Left ventricle myocardium inferior (tissue), 1 donor: ENCODE data around the gene LYZL4. TPM values are rescaled to one million over a fixed set of nuclear protein-coding genes. Genes with fewer than 3 reads are reported as not detected.

ENCODE experiments used
- DNase-seq: peaks from one replicate; pipeline ENCODE4 v3.0.0-alpha.2; 2020
- H3K27ac ChIP-seq: fragments of 200-600 bp; replicated peaks from 2 replicates; pipeline ENCODE4 v1.8.0; 2021
- H3K27me3 ChIP-seq: fragments of 200-600 bp; 2 replicates; pipeline ENCODE4 v1.8.0; 2021; ENCODE audit warnings: low read depth
- H3K36me3 ChIP-seq: fragments of 200-600 bp; 2 replicates; pipeline ENCODE4 v1.8.0; 2021
- H3K4me1 ChIP-seq: fragments of 200-600 bp; 2 replicates; pipeline ENCODE4 v1.8.0; 2021
- H3K4me3 ChIP-seq: fragments of 200-600 bp; 2 replicates; pipeline ENCODE4 v1.8.0; 2021; ENCODE audit warnings: mild to moderate bottlenecking, moderate library complexity
- H3K9me3 ChIP-seq: fragments of 200-600 bp; replicated peaks from 2 replicates; pipeline ENCODE4 v1.8.0; 2021
- intact Hi-C: fragments of 100-400 bp; cut with micrococcal nuclease; formaldehyde crosslinking; loops from one replicate; pipeline ENCODE4 v1.11.0; 2022
- total RNA-seq: library from RNA; stranded (reverse); fragmentation: NEBNext Ultra II Directional; extraction: Animal tissue kit (Norgen Biotek cat#: 25700); gene quantifications from one replicate; pipeline ENCODE4 v1.2.1, GENCODE V29; 2021
- TF ChIP-seq, protein P1 (sequence below): fragments of 200-600 bp; IDR thresholded peaks from 2 replicates; pipeline ENCODE4 v1.8.0; 2021; ENCODE audit warnings: antibody characterized with exemption, mild to moderate bottlenecking, borderline replicate concordance
- donor health status: DM: no; HTN: yes; CAD: no; lungs with severe emphysema.

LYZL4 gene
- total RNA-seq, 1 donor from 2014 or later = not detected

DNA sequence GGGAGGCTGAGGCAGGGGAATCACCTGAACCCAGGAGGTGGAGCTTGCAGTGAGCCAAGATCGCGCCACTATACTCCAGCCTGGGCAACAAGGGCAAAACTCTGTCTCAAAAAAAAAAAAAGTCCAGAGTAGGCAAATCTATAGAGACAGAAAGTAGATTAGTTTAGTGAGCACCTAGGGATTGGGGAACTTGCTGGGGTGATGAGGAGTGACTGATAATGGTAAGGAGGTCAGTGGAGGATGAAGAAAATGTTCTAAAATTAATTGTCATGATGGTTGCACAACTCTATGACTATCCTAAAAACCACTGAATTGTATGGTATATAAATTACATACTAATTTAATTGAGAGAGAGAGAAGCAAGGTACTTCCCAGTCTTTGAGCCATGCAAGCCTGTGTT lies 27.8 kb upstream of the LYZL4 start:
- H3K36me3 ChIP-seq = no peaks in the 10 kb centered on the region
- intact Hi-C loops = no loop called here
- no peaks in the 10 kb centered on the region for H3K4me1 ChIP-seq

DNA sequence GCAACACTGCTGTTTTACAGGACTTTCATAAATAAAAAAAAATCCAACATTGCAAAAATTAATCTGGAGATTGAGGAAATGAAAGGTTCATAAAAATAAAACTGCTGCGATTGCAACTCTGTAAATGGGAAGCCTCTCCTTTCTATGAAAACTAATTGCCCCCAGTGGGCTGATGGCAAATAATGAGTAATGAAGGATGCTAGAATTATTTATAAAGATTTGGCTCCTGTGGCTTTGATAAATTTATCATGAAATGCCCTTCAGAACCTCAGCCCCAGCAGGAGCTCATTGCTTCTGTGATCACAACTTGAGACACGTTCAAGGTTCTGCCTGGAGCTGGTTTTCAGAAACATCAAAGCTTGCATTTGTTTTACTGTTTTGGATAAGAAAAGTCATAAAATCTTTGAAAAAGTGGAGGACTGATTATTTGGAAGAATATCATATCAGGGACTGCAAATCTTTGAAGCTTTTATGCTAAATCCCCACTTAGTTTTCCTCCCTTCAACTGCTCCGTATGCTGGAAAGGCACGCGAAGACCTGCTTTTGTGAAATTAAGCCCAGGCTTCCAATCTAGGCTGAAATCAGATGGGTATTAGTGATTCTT lies 24.5 kb upstream of the LYZL4 start:
- peaks cover 24% of the 10 kb centered on the region for H3K9me3 ChIP-seq
- no peaks in the 10 kb centered on the region for H3K36me3 ChIP-seq
- H3K27me3 ChIP-seq = peaks cover 10% of the 10 kb centered on the region
- no peak for DNase-seq
- H3K4me1 ChIP-seq = peaks cover 7% of the 10 kb centered on the region
- TF ChIP-seq, protein P1, sequence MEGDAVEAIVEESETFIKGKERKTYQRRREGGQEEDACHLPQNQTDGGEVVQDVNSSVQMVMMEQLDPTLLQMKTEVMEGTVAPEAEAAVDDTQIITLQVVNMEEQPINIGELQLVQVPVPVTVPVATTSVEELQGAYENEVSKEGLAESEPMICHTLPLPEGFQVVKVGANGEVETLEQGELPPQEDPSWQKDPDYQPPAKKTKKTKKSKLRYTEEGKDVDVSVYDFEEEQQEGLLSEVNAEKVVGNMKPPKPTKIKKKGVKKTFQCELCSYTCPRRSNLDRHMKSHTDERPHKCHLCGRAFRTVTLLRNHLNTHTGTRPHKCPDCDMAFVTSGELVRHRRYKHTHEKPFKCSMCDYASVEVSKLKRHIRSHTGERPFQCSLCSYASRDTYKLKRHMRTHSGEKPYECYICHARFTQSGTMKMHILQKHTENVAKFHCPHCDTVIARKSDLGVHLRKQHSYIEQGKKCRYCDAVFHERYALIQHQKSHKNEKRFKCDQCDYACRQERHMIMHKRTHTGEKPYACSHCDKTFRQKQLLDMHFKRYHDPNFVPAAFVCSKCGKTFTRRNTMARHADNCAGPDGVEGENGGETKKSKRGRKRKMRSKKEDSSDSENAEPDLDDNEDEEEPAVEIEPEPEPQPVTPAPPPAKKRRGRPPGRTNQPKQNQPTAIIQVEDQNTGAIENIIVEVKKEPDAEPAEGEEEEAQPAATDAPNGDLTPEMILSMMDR = no peak
- H3K4me3 ChIP-seq = no peak overlapping the region
- intact Hi-C loops = no loop called here
- no peak overlapping the region for H3K27ac ChIP-seq

More for the DNA sequence above, 27.8 kb upstream of the LYZL4 start:
- no peak overlapping the region for H3K4me3 ChIP-seq
- DNase-seq = no peak
- H3K27ac ChIP-seq = no peak overlapping the region
- TF ChIP-seq, protein P1 = no peak
- H3K27me3 ChIP-seq = peaks cover 34% of the 10 kb centered on the region
- H3K9me3 ChIP-seq = peaks cover 6% of the 10 kb centered on the region

DNA sequence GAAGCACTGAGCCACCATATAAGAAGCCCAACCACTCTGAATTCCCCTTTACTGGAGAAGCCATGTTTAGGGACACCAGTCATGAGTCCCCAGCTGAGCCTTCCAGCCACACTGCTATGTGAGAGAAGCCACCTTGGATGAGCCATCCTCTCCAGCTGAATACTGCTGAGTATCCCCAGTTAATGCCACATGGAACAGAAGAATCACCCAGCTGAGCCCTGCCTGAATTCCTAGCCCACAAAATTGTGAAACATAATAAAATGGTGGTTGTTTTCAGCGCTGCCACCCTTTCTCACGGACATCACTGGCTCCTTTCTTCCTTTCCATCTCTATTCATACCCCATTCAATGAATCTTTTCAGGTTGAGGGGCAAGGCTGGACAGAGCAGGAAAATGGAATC lies 22.1 kb upstream of the LYZL4 start:
- no peak overlapping the region for H3K4me3 ChIP-seq
- no peaks in the 10 kb centered on the region for H3K36me3 ChIP-seq
- no peak for DNase-seq
- H3K27ac ChIP-seq = no peak overlapping the region
- peaks cover 3% of the 10 kb centered on the region for H3K27me3 ChIP-seq
- TF ChIP-seq, protein P1 = no peak
- intact Hi-C loops = no loop called here
- H3K4me1 ChIP-seq = peaks cover 7% of the 10 kb centered on the region
- H3K9me3 ChIP-seq = peaks cover 24% of the 10 kb centered on the region

DNA sequence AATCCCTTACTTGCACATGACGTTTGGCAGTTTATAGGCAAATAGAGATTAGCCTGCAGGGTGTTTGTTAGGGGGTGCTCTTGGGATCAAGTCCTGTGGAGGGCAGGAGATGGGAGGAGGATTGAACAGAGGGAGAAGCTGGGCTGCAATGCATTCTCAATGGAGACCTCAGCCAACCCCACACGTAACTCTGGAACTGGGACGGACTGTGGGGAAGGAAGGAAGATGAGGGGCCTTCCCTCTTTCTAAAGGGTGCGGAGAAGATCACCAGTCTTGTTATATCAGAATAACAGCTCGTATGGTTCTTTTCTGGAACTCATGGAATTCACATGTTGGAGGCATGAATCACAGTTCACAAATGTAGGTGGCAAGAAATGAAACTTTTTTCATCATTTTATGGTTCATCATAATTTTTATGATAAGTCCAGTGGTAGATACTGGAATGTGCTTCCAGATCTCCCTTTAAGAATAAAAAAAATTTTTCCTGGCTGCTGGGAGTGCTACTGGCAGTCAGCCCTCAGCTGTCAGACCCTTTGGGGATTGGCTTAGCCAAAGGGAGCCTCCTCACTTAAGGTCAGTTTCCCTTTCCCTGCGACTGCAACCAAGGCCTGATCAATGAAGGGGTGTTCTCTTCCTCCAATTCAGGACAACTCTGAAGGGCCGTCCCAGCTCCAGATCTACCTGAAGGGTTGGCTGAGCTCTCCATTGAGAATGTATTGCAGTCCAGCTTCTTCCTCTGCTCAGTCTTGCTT lies 20.5 kb upstream of the LYZL4 start:
- no peak for DNase-seq
- peaks cover 7% of the 10 kb centered on the region for H3K4me1 ChIP-seq
- intact Hi-C loops = no loop called here
- H3K27me3 ChIP-seq = peaks cover 3% of the 10 kb centered on the region
- no peak overlapping the region for H3K27ac ChIP-seq
- H3K36me3 ChIP-seq = no peaks in the 10 kb centered on the region
- H3K9me3 ChIP-seq = peaks cover 24% of the 10 kb centered on the region
- TF ChIP-seq, protein P1 = no peak
- H3K4me3 ChIP-seq = no peak overlapping the region

DNA sequence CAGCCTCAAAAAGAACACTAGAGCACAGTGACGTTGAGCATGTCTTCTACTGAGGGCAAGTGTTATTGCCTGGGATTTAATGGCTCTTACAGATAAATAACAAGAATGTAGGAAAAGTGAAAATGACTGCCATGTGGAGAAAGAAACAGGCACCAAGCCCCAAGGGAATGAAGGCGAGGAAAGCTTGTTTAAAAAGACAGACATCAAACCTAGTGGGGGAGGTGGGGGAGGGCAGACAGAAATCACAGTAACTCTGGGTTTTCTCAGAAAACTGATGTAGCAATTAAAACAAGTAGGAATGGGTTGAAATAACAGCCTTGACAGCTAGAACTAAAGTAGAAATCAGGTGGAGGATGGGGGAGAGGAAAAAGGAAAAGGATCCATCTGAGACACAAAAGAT lies 18.4 kb upstream of the LYZL4 start:
- H3K4me3 ChIP-seq = no peak overlapping the region
- TF ChIP-seq, protein P1 = no peak
- intact Hi-C loops = no loop called here
- H3K27ac ChIP-seq = no peak overlapping the region
- peaks cover 7% of the 10 kb centered on the region for H3K4me1 ChIP-seq
- peaks cover 24% of the 10 kb centered on the region for H3K9me3 ChIP-seq
- peaks cover 3% of the 10 kb centered on the region for H3K27me3 ChIP-seq
- no peak for DNase-seq
- H3K36me3 ChIP-seq = no peaks in the 10 kb centered on the region
